ENCODE results near the gene DNAJB13. TPM values are rescaled to one million over a fixed set of nuclear protein-coding genes. Genes with fewer than 3 reads are reported as not detected.
A peak's percentile ranks its signal among the peaks of the same experiment; 100 is the strongest.

DNAJB13 gene
- total and polyA plus RNA-seq, 10 of the 15 experiments (the other 5 are each of a cell fraction or from before 2014, with no cell fraction given), result 0.07 to 0.76 (median 0.15) TPM; not detected in 7

GRCh38 chr11:74011360-74012073 lies 60.7 kb downstream of the DNAJB13 start (continued):
- TF ChIP-seq ATF2 (IDR thresholded peaks at IDR 0.05; ENCODE audit: low read length), result peak; percentile 50; the same call in 1 of the 2 replicates
- no peak for TF ChIP-seq RAD21 (IDR thresholded peaks at IDR 0.05; ENCODE audit: insufficient read depth, low read depth, low read length)
- no peak for TF ChIP-seq SMAD5 (IDR thresholded peaks at IDR 0.05; ENCODE audit: low read depth)
- TF ChIP-seq ZNF207 (IDR thresholded peaks at IDR 0.05; ENCODE audit: borderline replicate concordance), result no peak
- TF ChIP-seq PAX5 (IDR thresholded peaks at IDR 0.05; ENCODE audit: borderline replicate concordance, low read depth, low read length), result 0 out of 2 replicates have a peak, but pooled peaks have one; percentile 30
- TF ChIP-seq HCFC1 (IDR thresholded peaks at IDR 0.05; ENCODE audit: low read length), result no peak
- TF ChIP-seq KDM1A (IDR thresholded peaks at IDR 0.05; ENCODE audit: borderline replicate concordance), result no peak
- TF ChIP-seq RELA (IDR thresholded peaks at IDR 0.05; ENCODE audit: borderline replicate concordance, partially characterized antibody), result no peak
- peak; percentile 65; the same call in 1 of the 2 replicates for TF ChIP-seq BCL11A (IDR thresholded peaks at IDR 0.05; ENCODE audit: low read depth, low read length)
- 0 out of 2 replicates have a peak, but pooled peaks have one; percentile 36 for TF ChIP-seq MTA3 (IDR thresholded peaks at IDR 0.05; ENCODE audit: borderline replicate concordance, low read length)
- no peak for TF ChIP-seq BCL3 (IDR thresholded peaks at IDR 0.05; ENCODE audit: borderline replicate concordance, insufficient read depth, low read depth, low read length, poor library complexity, severe bottlenecking)
- TF ChIP-seq RCOR1 (conservative IDR thresholded peaks at IDR 0.05; ENCODE audit: low read depth, low read length), result no peak
- no peak for TF ChIP-seq POLR2AphosphoS2 (IDR thresholded peaks at IDR 0.05; ENCODE audit: low read depth, low read length)
- no peak for TF ChIP-seq ZNF24 (IDR thresholded peaks at IDR 0.05)
- TF ChIP-seq STAT1 (conservative IDR thresholded peaks at IDR 0.05), result no peak
- no peak for TF ChIP-seq MLLT1 (IDR thresholded peaks at IDR 0.05)
- peak; percentile 85 for TF ChIP-seq IRF4 (IDR thresholded peaks at IDR 0.05; ENCODE audit: low read depth, low read length)
- no peak for TF ChIP-seq PBX3 (IDR thresholded peaks at IDR 0.05; ENCODE audit: insufficient replicate concordance, low read depth, low read length)
- no peak for TF ChIP-seq IRF3 (IDR thresholded peaks at IDR 0.05)

Measured in GM12878 (cell line).